Thoracic aorta (tissue), 2 donors: ENCODE results near the gene TMEM44. TPM values are rescaled to one million over a fixed set of nuclear protein-coding genes. Genes with fewer than 3 reads are reported as not detected.
A peak's percentile ranks its signal among the peaks of the same experiment; 100 is the strongest.

Experiments used
- ATAC-seq: fragments of 150-250 bp; one replicate; pipeline ENCODE4 v1.8.0; 2017; ENCODE audit warnings: low read depth; ENCODE audit not compliant: insufficient number of reproducible peaks, low FRiP score
- DNase-seq: peaks from one replicate; pipeline ENCODE4 v3.0.0-alpha.2; 2020; ENCODE audit warnings: low spot score
- H3K27ac ChIP-seq, 2 donors: fragments of 200-600 bp; sonication (generic); 1 replicate in 1 of 2; 2 replicates in 1 of 2; pipeline ENCODE4 v1.5.1; 2016; ENCODE audit warnings: mild to moderate bottlenecking in 2 of 2, moderate library complexity in 2 of 2
- H3K27me3 ChIP-seq: fragments of 200-600 bp; sonication (generic); replicated peaks from 2 replicates; pipeline ENCODE4 v1.6.0; 2016; ENCODE audit warnings: mild to moderate bottlenecking; ENCODE audit not compliant: insufficient read depth
- H3K36me3 ChIP-seq: fragments of 200-600 bp; sonication (generic); one replicate; pipeline ENCODE4 v1.5.1; 2016
- H3K4me1 ChIP-seq, 2 donors: fragments of 200-600 bp; sonication (generic); 1 replicate in 1 of 2; 2 replicates in 1 of 2; pipeline versions ENCODE4 v1.5.1 to v1.6.0; 2016; ENCODE audit warnings: low read depth in 2 of 2, mild to moderate bottlenecking in 1 of 2; ENCODE audit not compliant: control insufficient read depth in 1 of 2
- H3K4me3 ChIP-seq: fragments of 200-600 bp; sonication (generic); 2 replicates; pipeline ENCODE4 v1.5.1; 2016; ENCODE audit warnings: mild to moderate bottlenecking
- H3K9me3 ChIP-seq: fragments of 200-600 bp; sonication (generic); 2 replicates; pipeline ENCODE4 v1.5.1; 2016
- total RNA-seq, 2 donors: library from RNA; depleted of rRNA; stranded (reverse); fragments of >200 nt; gene quantifications; one replicate each; pipeline versions ENCODE4 v1.1.0 to v1.2.3, GENCODE V29; 2016
- TF ChIP-seq, protein P1 (sequence below): fragments of 200-600 bp; sonication (generic); IDR thresholded peaks from one replicate; pipeline ENCODE4 v1.5.1; 2019; ENCODE audit warnings: antibody characterized with exemption

TMEM44 gene
- total RNA-seq, 2 donors from 2014 or later, result 11.0 to 11.5 TPM

DNA sequence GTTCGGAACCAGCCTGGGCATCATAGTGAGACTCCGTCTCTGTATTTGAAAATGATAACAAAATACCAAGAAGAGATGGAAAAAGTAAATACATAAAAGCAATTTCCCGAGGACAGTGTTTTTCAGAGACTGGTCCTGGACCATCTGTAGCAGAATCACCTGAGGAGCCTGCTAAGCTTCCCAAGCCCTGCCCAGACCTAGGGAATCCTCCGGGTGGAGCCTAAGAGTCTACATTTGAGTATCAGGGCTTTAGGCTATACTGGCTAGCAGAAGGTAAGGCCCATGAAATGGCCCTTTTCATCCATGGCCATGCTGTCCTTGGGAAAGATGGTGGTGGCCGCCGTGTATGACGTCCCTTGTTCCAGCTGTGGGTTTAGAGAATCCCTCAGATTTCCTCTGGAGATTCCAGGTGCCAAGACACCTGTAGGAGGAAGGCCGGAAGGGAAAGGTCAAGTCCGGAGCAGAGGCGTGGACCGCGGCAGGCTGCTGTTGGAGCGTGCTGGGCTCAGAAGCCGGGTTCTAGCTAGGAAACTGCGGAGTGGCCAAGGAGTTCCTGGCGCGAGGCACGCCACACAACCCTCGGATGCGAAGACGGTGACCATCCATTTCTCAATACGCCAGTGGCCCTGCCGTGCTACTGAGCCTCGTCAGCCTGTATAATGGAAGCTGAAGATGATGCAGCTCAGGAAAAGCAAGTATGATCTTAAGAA, 50.9 kb downstream of the TMEM44 start:
- ATAC-seq, result no peak
- no peak overlapping the region for H3K4me3 ChIP-seq
- peaks cover 18 to 46% of the 10 kb centered on the region in 2 donors for H3K4me1 ChIP-seq
- TF ChIP-seq, protein P1, sequence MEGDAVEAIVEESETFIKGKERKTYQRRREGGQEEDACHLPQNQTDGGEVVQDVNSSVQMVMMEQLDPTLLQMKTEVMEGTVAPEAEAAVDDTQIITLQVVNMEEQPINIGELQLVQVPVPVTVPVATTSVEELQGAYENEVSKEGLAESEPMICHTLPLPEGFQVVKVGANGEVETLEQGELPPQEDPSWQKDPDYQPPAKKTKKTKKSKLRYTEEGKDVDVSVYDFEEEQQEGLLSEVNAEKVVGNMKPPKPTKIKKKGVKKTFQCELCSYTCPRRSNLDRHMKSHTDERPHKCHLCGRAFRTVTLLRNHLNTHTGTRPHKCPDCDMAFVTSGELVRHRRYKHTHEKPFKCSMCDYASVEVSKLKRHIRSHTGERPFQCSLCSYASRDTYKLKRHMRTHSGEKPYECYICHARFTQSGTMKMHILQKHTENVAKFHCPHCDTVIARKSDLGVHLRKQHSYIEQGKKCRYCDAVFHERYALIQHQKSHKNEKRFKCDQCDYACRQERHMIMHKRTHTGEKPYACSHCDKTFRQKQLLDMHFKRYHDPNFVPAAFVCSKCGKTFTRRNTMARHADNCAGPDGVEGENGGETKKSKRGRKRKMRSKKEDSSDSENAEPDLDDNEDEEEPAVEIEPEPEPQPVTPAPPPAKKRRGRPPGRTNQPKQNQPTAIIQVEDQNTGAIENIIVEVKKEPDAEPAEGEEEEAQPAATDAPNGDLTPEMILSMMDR, result no peak
- peak overlapping the region in 1 of 2 donors; percentile 96 for H3K27ac ChIP-seq
- DNase-seq, result no peak
- no peaks in the 10 kb centered on the region for H3K36me3 ChIP-seq
- no peaks in the 10 kb centered on the region for H3K27me3 ChIP-seq
- no peaks in the 10 kb centered on the region for H3K9me3 ChIP-seq

DNA sequence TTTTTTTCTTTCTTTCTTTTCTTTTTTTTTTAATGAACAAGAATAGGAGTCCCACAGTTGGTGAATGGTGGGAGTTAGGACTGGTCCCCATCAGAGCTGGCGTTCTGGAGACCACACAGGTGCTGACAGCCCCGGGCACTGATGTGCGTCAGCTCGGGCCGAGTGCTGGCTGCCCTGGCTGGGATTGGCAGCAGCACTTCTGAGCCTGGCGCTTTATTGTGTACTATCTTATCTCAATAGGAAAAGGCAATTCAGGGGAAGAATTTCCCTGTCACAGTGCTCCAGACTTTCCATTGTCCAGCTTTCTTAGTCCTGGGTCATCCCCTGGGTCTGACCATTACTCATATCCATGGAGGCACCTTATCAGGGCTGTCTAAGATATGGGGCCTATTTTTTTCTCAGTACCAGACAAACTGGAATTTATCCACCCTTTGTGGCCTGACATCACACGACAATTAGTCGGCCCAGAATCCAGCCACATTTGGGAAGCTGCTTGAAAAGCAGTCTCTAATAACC, 54.1 kb downstream of the TMEM44 start:
- DNase-seq (no peak), ATAC-seq (no peak)
- no peaks in the 10 kb centered on the region for H3K36me3 ChIP-seq

DNA sequence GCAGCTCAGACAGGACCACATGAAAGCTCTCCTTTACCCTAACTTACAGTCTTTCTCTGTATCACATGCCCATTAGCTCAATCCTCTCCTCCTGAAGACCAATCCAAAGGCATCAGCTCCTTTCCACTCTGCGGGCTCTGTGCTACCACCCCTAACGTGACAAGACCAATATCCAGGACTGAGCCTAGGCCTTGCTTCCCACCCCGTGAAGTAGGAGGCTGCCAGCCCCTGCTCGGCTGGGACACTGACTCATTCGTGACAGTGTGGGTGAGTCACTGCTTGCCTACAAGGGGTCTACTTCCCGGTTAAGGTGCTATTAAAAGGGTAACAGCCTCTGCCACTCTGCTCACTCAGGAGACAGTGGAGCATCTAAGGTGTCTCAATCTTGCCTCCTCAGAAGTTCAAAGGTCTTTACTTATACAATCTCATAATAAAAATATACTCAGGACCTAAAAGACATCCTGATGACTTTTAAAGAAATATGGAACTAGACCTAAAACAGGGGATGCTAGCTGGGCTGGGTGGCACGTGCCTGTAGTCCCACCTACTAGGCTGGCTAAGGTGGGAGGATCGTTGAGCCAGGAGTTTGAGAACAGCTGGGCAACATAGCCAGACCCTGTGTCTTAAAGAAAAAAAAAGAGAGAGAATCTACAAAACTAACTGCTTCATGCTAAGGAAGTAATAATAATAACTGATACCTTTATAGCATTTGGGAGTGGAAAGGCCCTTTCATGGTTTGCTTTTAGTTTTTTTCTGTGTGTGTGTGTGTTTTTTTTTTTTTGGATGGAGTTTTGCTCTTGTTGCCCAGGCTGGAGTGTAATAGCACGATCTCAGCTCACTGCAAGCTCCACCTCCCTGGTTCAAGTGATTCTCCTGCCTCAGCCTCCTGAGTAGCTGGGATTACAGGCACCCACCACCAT, 55.0 kb downstream of the TMEM44 start:
- DNase-seq, result peak; percentile 45
- TF ChIP-seq, protein P1, result no peak
- Histone ChIP-seq H3K4me3 (no peak overlapping the region), H3K9me3 (no peaks in the 10 kb centered on the region), H3K36me3 (no peaks in the 10 kb centered on the region), H3K4me1 (peaks cover 9 to 31% of the 10 kb centered on the region in 2 donors), H3K27me3 (no peaks in the 10 kb centered on the region), H3K27ac (peak overlapping the region; percentile 61 to 86)
- ATAC-seq, result peak; percentile 86

More for the DNA sequence above, 54.1 kb downstream of the TMEM44 start:
- Histone ChIP-seq H3K27me3 (no peaks in the 10 kb centered on the region), H3K9me3 (no peaks in the 10 kb centered on the region), H3K27ac (peak overlapping the region; percentile 61 to 86), H3K4me3 (no peak overlapping the region), H3K4me1 (peaks cover 10 to 26% of the 10 kb centered on the region in 2 donors)
- TF ChIP-seq, protein P1, result no peak

DNA sequence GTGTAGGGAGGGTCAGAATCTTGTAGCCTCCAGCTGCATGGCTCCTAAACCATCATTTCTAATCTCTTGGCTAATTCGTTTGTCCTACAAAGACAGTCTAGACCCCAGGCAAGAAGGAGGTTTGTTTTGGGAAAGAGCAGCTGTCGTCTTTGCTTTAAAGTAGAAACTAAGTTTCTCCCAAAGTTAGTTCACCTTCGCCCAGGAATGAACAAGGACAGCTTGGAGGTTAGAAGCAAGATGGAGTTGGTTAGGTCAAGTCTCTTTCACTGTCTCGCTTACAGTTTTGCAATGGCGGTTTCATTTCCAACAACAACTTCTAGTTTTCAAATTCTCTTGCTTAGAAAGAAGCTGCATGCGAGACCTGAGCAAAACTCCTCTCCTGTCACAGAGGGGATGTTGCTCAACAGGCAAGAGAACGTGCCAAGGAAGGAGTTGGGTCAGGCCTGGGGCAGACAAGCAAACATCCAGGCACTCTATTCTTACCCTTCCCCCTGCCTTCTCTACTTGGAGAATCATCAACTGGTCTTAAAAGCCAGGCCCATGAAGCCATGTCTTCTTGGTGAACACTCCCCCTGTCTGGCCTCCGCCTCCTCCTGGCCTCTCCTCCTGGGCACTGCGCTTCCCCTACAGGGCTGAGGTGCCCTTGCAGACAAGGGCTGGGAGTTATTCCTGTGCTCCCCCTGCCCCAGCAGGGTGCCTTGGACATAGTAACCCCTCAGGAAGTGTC, 57.6 kb downstream of the TMEM44 start:
- TF ChIP-seq, protein P1, result no peak
- peaks cover 19 to 51% of the 10 kb centered on the region in 2 donors for H3K4me1 ChIP-seq
- H3K27ac ChIP-seq, result peak overlapping the region; percentile 12 to 40
- H3K4me3 ChIP-seq, result no peak overlapping the region
- DNase-seq (no peak), ATAC-seq (no peak)
- no peaks in the 10 kb centered on the region for H3K9me3 ChIP-seq
- no peaks in the 10 kb centered on the region for H3K27me3 ChIP-seq
- no peaks in the 10 kb centered on the region for H3K36me3 ChIP-seq
